Endothelial cell of hepatic sinusoid (primary cell): ENCODE measurements around the gene POGZ.
"Not testable (repeated sequence)": the region's sequence is repeated elsewhere in the genome, so short reads cannot be mapped to it uniquely, and the experiment has no call there.

Experiments
- in situ Hi-C: cut with HindIII; loops from 2 replicates; pipeline ENCODE4 v1.10.0; 2017; ENCODE audit warnings: low sequenced_read_pairs

The POGZ gene

DNA sequence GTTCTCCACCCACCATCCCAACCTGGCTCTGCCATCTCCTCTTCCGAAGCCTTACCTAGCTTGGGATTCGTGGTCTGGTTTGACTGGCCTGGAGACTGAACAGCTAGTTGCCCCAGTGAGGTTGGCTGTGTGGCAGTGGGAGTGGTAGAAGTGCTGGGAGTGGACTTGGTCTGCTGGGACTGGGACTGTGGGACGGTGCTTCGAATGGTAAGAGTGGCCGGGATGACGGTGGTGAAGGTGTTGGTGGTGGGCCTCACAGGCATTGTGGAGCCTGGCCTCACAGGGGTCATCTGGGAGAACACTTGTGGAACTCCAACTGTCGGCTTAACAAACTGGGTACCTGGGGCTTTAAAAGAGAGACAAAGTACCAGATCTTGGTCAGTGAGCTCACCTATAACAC is 31.2 kb downstream of the POGZ start:
- in situ Hi-C loops: no loop called here

DNA sequence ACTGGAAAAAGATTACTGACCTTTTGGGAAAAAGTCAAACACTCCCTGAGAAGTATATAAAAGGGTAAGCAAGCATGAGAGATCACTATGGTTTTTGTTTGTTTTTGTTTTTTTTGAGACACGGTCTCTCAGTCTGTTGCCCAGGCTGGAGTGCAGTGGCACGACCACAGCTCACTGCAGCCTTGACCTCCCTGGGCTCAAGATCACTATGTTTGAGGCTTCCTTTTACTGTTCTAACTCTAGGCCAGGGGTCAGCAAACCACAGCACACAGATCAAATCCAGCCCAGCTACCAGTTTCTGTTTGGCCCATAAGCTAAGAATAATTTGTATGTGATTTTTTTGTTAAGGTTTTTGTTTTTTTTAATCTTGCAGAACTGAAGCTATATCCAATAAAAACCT is 34.2 kb downstream of the POGZ start:
- in situ Hi-C loops: no loop called here

DNA sequence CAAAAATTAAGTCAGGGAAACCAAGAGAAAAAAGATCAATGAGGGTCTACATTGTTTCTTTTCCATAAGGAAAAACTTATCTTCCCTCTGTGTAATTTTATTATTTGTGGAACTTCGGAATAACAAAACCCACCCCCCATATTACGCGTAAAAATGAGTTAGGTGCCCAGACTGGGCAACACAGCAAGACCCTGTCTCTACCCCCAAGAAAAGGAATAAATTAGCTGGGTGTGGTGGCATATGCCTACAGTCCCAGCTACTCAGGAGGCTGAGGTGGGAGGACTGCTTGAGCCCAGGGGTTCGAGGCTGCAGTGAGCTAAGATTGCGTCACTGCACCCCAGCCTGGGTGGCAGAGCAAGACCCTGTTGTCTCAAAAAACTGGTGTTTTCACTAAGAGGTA is 39.5 kb downstream of the POGZ start:
- in situ Hi-C loops: no loop called here

DNA sequence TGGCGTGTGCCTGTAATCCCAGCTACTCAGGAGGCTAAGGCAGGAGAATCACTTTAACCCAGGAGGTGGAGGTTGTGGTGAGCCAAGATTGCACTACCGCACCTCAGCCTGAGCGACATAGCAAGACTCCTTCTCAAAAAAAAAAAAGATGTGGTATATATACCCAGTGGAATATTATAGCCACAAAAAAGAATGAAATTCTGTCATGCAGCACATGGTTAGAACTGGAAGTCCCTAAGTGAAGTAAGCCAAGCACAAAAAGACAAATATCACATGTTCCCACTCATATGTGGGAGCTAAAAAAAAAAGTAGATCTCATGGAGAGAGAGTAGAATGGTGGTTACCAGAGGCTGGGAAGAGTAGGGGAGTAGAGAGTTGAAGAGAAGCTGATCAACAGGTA is 41.2 kb downstream of the POGZ start:
- in situ Hi-C loops: no loop called here

DNA sequence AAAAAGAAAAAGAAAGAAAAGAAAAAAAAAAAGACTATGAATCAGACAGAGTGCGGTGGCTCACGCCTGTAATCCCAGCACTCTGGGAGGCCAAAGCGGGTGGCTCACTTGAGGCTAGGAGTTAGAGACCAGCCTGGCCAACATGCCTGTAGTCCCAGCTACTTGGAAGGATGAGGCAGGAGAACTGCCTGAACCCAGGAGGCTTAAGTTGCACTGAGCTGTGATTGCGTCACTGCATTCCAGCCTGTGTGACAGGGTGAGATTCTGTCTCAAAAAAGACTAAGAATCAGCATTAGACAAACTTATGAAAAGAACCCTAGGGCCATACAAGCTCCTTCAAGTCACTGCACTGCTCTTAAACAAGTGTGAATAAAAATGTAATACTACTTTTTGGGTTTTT is 43.1 kb downstream of the POGZ start:
- in situ Hi-C loops: no loop called here

DNA sequence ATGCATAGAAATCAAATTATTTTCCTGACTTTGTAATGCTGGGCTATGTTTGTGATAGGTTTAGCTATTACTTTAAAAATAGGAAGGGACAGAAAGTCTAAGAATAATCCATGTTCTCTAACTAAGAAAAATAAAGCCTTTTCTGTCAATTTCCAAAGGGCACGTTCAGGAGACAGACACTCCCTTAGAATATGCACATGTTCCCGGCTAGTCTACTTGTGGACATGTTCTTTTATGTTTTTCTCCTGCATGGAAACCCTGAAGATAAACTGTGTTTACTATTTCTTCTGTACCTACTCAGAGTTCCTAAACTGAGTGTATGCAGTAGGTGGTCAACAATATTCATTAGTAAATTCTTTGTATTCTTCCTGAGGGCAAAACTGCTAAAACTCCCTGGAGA is 47.4 kb downstream of the POGZ start:
- in situ Hi-C loops: no loop called here

DNA sequence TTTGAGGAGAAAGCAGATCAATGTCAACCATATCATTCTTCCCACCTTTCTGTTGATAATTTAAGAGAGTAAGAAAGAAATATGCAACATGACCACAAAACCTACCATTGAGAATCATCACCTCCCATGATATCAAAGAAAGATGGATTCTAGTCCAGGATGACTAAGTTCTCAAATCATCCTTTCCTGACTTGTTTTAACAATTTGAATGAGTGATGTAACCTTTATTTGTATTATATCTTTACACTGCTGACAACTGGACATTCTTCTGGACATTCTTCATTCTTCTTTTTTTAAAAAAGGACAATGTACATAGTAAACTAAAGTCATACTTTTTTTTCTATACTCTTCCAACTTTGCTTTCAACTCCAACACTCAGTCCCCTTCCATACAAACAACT is 50.4 kb downstream of the POGZ start:
- in situ Hi-C loops: loop anchor here (10.0 kb wide), 1 partner anchor 94 kb away; no protein-coding TSS in a partner anchor

DNA sequence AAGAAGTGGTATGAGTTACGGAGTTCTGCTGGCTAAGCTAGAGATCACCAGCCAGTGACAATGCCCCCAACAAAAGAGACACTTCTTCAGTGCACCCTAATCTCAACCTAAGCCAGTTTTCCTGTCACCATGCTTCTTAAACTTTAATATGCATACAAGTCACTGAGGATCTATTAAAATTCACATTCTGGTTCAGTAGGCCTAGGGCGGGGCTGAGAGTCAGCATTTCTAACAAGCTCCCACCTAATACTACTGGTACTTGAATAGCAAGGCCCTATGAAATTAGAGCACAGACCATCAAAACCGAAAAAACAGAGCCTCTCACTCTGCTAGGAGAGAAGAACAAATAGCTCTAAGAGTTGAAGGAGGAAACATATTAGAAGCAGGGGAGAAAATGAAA is 52.0 kb downstream of the POGZ start:
- in situ Hi-C loops: loop anchor here (10.0 kb wide), 1 partner anchor 93 kb away; no protein-coding TSS in a partner anchor

DNA sequence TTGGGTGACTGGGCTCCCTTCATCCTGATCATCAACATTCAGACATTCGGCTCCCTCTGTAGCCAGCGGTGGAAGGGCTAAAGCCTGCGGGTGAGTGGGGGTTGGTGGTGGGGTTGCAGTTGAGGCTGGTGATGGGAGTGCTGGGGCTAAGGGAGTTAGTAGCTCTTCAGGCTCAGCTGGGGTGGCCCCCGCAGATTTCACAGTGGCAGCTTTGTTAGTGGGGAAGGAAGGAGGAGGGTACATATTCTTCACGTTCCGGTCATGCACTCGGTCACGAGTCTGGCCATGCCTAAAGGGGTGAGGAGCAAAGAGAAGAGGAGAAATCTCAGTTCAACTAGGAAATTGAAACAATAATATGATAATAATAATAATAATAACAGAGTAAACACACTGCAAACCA is 53.1 kb downstream of the POGZ start:
- in situ Hi-C loops: loop anchor here (10.0 kb wide), 1 partner anchor 91 kb away; no protein-coding TSS in a partner anchor

DNA sequence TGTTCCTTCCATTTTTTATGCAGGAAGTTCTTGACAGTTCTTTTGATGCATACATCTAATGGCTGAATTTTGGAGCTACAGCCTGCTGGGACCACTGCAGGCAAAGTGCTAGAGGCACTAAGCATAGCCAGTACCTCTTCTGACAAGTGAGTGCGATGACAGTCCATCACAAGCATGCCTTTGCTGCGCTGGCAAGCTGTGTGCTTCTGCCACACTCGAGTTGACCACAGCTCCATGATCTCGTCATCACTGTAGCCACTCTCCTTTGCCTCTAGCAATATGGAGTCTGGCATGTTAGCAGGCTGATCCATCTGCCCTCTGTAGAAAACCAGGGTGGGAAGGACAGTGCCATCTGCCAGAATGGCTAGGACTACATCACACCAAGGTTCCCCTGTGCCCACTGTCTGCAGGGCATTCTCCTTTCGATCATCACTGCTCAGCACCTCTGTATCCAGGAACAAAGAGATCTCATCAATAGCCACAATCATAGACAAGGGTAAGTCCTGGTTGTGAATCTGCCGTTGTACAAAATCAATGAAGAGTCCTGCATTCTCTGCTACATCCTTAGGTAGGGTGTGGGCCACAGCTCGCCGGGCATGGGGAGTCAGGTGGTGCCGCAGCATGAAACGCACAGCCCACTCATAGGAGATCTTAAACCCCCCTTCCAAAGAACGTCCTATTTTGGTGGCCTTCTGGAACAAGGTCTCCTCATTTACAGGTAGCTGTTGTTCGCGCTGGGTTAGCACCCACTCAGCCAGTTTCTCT is 53.9 kb downstream of the POGZ start:
- in situ Hi-C loops: loop anchor here (10.0 kb wide), 1 partner anchor 91 kb away; no protein-coding TSS in a partner anchor

DNA sequence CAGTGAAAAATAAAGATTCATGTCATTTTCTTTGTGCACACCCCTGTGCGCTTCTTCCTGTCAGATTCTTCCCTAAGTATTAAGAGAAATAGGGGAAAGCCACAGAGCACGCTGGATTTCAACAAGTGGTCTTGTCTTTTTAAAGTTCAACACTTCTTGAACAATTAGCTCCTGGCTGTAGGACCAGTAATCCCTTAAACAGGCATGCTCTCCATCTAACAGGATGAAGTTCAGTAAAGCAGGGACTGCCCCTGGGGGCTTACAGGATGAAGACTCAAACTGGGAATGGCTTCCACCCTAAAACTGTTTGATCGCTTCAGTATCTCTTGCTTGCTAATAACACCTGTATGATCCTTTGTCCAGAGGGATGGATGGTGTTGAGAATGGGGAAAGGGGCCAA is 55.7 kb downstream of the POGZ start:
- in situ Hi-C loops: loop anchor here (10.0 kb wide), 1 partner anchor 89 kb away; no protein-coding TSS in a partner anchor

DNA sequence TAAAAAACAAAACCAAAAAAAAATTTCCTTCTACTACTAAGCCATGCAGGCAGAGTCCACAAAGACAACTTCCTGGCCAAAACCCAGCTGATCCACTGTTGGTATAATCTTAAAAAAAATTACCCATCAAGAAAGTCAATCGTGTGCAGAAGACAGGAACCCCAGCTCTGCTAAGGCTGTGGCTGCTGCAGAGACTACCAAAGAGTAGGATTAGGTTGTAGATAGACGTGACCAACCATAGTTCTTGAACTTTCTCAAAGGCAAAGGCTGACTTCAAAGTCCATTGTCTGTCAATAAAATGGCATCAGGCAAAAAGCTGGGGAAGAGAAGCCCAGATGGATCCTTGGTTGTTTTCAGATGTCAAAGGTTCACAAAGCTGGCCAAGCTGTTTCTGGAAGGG is 56.5 kb downstream of the POGZ start:
- in situ Hi-C loops: loop anchor here (10.0 kb wide), 1 partner anchor 88 kb away; no protein-coding TSS in a partner anchor

DNA sequence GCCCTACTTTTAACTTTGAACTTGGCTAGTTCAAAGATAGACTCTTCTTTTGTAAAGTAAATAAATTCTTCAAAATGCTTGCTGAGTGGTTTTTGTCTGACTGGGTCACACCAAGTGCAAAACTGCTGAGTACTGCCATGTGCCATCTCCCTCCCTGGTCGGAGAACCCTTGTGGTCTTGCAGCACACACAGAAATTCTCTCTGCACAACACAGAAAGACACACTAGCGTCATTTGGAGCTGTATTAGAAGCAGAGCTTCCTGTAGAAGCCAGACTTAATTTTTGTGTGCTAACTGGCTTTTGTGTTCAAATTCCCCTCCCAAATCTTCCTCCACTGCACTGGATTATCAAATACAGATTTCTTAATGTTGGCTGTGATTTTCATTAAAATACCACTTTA is 57.4 kb downstream of the POGZ start:
- in situ Hi-C loops: loop anchor here (10.0 kb wide), 1 partner anchor 87 kb away; no protein-coding TSS in a partner anchor

DNA sequence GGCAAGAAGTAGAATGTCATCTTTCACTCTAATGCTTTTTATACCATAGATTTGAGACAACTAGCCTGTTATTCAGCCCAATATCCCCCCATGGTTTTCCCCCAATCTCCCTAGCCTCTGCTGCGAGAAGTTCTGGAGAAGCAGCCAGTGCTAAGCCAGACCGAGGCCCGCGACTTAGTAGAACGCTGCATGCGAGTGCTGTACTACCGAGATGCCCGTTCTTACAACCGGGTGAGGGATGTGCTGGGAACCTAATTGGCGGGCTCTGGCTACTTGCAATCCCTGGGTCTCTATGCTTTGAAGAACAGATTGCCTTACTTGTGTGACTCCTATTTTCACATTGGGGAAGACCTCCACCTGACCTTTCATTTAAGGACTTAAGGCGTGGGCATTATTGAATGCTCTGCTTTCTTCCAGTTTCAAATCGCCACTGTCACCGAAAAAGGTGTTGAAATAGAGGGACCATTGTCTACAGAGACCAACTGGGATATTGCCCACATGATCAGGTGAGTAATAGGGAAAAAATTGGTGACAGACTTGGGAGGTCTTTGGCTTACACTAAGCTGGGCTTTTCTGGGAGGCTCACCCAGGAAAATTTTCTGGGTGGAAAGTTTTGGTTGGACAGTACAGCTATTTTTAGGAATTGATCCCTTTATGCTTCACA is 58.0 kb downstream of the POGZ start:
- in situ Hi-C loops: loop anchor here (10.0 kb wide), 1 partner anchor 86 kb away; no protein-coding TSS in a partner anchor

DNA sequence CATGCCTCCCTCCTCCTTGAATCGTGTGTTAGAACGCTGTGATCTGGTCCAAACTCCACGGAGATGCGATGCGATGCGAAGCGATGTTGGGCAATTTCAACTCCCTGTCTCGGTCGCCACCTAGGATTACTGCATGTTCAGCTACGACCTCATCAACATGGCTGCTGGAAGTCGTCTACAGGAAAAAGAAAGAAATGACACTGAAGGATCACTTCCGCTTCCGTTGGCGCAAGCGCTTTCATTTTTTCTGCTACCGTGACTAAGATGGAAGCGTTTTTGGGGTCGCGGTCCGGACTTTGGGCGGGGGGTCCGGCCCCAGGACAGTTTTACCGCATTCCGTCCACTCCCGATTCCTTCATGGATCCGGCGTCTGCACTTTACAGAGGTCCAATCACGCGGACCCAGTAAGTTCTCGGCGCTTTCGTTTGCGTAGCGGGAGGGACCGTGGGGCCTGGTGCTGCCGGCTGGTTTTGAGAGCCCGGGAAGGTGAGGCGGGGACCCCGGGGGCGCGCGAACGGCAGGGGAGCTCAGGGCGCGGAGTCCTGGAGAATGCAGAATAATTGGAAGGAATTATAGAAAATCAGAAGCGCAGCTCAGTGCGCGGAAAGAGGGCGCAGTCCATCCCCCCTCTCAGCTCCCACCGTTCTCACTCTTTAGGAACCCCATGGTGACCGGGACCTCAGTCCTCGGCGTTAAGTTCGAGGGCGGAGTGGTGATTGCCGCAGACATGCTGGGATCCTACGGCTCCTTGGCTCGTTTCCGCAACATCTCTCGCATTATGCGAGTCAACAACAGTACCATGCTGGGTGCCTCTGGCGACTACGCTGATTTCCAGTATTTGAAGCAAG is 59.7 kb downstream of the POGZ start, which contains the start of gene PSMB4:
Gene PSMB4 (plus strand): TSS at position 250 of the 848 bp plus-strand sequence. CDS start 15 bp downstream, at position 265.
- in situ Hi-C loops: loop anchor here (10.0 kb wide), 1 partner anchor 85 kb away; no protein-coding TSS in a partner anchor

DNA sequence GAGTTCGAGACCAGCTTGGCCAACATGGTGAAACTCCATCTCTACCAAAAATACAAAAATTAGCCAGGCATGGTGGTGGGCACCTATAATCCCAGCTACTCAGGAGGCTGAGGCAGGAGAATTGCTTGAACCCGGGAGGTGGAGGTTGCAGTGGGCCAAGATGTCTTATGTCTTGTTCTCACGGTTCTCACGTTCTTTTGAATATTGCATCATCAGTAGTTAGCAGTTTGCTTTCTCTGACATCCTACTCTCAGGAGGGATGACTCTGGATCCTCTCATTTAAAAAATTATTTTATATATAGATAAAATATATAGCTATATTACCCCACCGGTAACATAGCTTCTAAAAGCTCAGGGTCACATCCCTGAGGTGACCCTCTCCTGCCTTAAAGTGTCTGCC is 63.0 kb downstream of the POGZ start:
- in situ Hi-C loops: not testable (repeated sequence)

DNA sequence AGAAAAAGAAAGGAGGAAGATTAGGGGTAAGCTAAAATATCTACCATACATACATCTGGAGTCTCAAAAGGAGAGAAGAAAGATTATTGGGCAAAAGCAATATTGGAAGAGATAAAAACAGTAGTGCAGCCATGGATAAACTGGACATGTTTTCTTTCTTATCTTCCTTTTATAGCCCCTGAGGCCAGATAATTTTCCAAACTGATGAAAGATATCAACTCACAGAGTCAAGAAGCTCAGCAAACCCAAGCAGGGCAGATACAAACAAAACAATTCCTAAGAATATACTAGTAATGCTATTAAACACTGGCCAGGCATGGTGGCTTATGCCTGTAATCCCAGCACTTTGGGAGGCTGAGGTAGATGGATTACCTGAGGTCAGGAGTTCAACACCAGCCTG is 65.7 kb downstream of the POGZ start:
- in situ Hi-C loops: no loop called here

DNA sequence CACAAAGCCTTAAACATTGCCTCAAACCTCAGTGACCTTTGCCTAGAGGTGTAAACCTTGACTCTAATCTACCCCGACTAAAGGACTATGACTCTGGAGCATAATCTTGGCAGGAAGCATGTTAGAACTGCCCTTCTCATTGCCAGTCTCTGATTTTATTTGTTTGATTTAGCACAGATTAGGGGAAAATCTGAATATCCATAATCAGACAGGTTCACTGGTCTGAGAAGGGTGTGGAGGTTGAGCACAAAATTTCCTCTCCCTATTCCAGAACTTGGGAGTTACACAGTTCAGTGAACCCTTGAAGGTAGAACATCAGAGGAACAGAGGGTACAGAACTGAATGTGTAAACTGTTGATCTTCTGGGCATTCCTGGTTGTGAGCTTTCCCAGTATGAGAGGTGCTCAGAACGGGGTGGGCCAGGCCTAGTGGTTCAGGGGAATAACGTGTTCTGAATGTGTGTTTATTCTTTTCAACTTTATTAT is 68.2 kb downstream of the POGZ start:
- in situ Hi-C loops: no loop called here

DNA sequence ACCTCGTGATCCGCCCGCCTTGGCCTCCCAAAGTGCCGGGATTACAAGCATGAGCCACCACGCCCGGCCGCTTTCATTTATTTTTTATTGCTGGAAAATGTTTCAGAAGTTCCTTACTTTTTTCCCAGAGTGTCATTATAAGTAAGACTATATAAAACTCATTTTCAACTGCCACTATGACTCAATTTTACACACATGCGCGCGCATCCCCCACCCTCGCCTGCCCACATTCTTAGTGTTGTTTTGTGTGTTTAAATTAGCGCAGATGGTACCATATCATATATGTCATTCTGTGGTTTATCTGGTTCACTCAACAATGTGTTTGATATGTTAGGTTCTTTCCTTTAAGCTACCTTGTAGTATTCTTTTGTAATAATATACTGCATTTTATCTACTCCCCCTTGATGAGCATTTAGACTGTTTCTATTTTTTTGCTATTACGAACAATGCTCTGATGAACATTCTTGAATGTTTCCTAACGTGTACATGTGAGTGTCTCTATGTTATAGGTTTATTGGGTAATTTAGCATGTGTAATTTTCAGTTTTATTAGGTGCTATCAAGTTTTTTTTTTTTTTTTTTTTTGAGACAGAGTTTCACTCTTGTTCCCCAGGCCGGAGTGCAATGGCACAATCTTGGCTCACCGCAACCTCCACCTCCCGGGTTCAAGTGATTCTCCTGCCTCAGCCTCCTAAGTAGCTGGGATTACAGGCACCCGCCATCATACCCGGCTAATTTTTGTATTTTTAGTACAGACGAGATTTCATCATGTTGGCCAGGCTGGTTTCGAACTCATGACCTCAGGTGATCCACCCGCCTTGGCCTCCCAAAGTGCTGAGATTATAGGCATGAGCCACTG is 68.8 kb downstream of the POGZ start:
- in situ Hi-C loops: not testable (repeated sequence)

DNA sequence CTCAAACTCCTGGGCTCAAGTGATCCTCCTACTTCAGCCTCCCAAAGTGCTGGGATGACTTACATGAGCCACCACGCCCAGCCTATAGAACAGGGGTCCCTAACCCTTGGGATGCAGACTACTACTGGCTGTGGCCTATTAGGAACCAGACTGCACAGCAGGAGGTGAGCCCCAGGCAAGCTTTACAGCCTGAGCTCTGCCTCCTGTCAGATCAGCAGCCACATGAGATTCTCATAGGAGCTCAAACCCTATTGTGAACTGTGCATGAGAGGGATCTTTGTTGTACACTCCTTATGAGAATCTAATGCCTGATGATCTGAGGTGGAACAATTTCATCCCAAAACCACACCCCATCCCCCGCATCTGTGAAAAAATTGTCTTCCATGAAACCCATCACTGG is 73.3 kb downstream of the POGZ start:
- in situ Hi-C loops: no loop called here
